GM23248 (cell line): ENCODE results near the gene CCR3. TPM values are rescaled to one million over a fixed set of nuclear protein-coding genes. Genes with fewer than 3 reads are reported as not detected.

Experiments
- DNase-seq: peaks from one replicate; pipeline ENCODE4 v3.0.0-alpha.2; 2015
- H2AFZ ChIP-seq: fragments of 200-600 bp; sonication (generic); 2 replicates; pipeline ENCODE4 v1.6.1; 2016; ENCODE audit warnings: antibody characterized with exemption
- H3F3A ChIP-seq: fragments of 200-600 bp; sonication (generic); 2 replicates; pipeline ENCODE4 v1.6.1; 2016; ENCODE audit warnings: mild to moderate bottlenecking, antibody characterized with exemption, mixed run types; ENCODE audit not compliant: insufficient read depth
- H3K27ac ChIP-seq: fragments of 200-600 bp; sonication (generic); 2 replicates; pipeline ENCODE4 v1.5.1; 2016; ENCODE audit warnings: mild to moderate bottlenecking
- H3K27me3 ChIP-seq: fragments of 200-600 bp; sonication (generic); replicated peaks from 2 replicates; pipeline ENCODE4 v1.6.1; 2016; ENCODE audit warnings: mild to moderate bottlenecking; ENCODE audit not compliant: insufficient read depth
- H3K36me3 ChIP-seq: fragments of 200-600 bp; sonication (generic); 2 replicates; pipeline ENCODE4 v1.6.1; 2016; ENCODE audit warnings: low read depth, mild to moderate bottlenecking
- H3K4me1 ChIP-seq: fragments of 200-600 bp; sonication (generic); 2 replicates; pipeline ENCODE4 v1.6.1; 2016; ENCODE audit warnings: mild to moderate bottlenecking; ENCODE audit not compliant: insufficient read depth
- H3K4me2 ChIP-seq: fragments of 200-600 bp; sonication (generic); one replicate; pipeline ENCODE4 v1.6.1; 2016; ENCODE audit warnings: mild to moderate bottlenecking; ENCODE audit not compliant: unreplicated experiment
- H3K4me3 ChIP-seq: fragments of 200-600 bp; sonication (generic); 2 replicates; pipeline ENCODE4 v1.5.1; 2016; ENCODE audit warnings: mild to moderate bottlenecking
- H3K79me2 ChIP-seq: fragments of 200-600 bp; sonication (generic); 2 replicates; pipeline ENCODE4 v1.6.1; 2016; ENCODE audit warnings: mild to moderate bottlenecking; ENCODE audit not compliant: insufficient read depth
- H3K9ac ChIP-seq: fragments of 200-600 bp; sonication (generic); 2 replicates; pipeline ENCODE4 v1.6.1; 2016; ENCODE audit warnings: mild to moderate bottlenecking
- H3K9me2 ChIP-seq: fragments of 200-600 bp; sonication (generic); 2 replicates; pipeline ENCODE4 v1.6.1; 2016; ENCODE audit warnings: mixed run types, mild to moderate bottlenecking, moderate library complexity; ENCODE audit not compliant: insufficient read depth
- H3K9me3 ChIP-seq: fragments of 200-600 bp; sonication (generic); one replicate; pipeline ENCODE4 v1.6.1; 2017; ENCODE audit warnings: low read depth
- H4K20me1 ChIP-seq: fragments of 200-600 bp; sonication (generic); 2 replicates; pipeline ENCODE4 v1.6.0; 2016; ENCODE audit not compliant: insufficient read depth
- EZH2 ChIP-seq: fragments of 200-600 bp; sonication (generic); IDR thresholded peaks from 2 replicates; pipeline ENCODE4 v1.6.1; 2018; ENCODE audit warnings: antibody characterized with exemption, mild to moderate bottlenecking; ENCODE audit not compliant: insufficient read depth, poor library complexity, severe bottlenecking
- EZH2phosphoT487 ChIP-seq: fragments of 200-600 bp; sonication (generic); IDR thresholded peaks from 2 replicates; pipeline ENCODE4 v1.6.1; 2018; ENCODE audit warnings: antibody characterized with exemption, moderate library complexity, mild to moderate bottlenecking, low read depth; ENCODE audit not compliant: insufficient read depth
- WGBS, 2 experiments: methylation state at CpG; one replicate each; pipeline ENCODE4 v1.1.6; 2015 to 2017; ENCODE audit warnings: low lambda C conversion rate in 2 of 2, low coverage in 1 of 2; ENCODE audit errors: missing lambda C conversion rate in 2 of 2; 5-methylcytosine and 5-hydroxymethylcytosine counted together
- in situ Hi-C: fragments of 300-500 bp; cut with MboI; formaldehyde crosslinking; loops from 2 replicates; pipeline ENCODE4 v1.15.0; 2020
- polyA plus RNA-seq: library from polyadenylated mRNA; unstranded; fragments of >200 nt; fragmentation: Nextera tagmentation; extraction: Ambion mirVana; gene quantifications from 2 replicates; pipeline ENCODE4 v1.2.1, GENCODE V29; 2016
- total RNA-seq: library from RNA; depleted of rRNA; stranded (reverse); fragments of >200 nt; shearing (Covaris generic); gene quantifications from 2 replicates; pipeline ENCODE4 v1.2.3, GENCODE V29; 2014

CCR3 gene
- total and polyA plus RNA-seq, 2 experiments from 2014 or later: not detected

- in situ Hi-C loops: no loop called here
- Histone ChIP-seq H3K27me3 (peaks cover 7% of the 10 kb centered on the region; the same call in 1 of the 2 replicates), H3K4me3 (no peak overlapping the region), H3F3A (no peaks in the 10 kb centered on the region), H3K4me1 (no peaks in the 10 kb centered on the region), H3K79me2 (no peaks in the 10 kb centered on the region), H3K27ac (no peak overlapping the region), H3K4me2 (no peak overlapping the region), H3K9ac (no peak overlapping the region), H4K20me1 (no peaks in the 10 kb centered on the region), H3K9me3 (no peaks in the 10 kb centered on the region), H3K9me2 (no peaks in the 10 kb centered on the region), H2AFZ (no peak overlapping the region), H3K36me3 (no peaks in the 10 kb centered on the region)
- no peak for DNase-seq
- 51 to 56% methylated on average over 6 of the region's 6 CpGs for WGBS, 2 experiments
- TF ChIP-seq EZH2: no peak
- TF ChIP-seq EZH2phosphoT487: no peak
These were observed 42.9 kb downstream of the CCR3 start for GRCh38 chr3:46284981-46285683.

GRCh38 chr3:46285931-46286619 lies 43.8 kb downstream of the CCR3 start:
- in situ Hi-C loops: no loop called here
- DNase-seq: no peak
- H3K4me1 ChIP-seq: no peaks in the 10 kb centered on the region
- no peaks in the 10 kb centered on the region for H4K20me1 ChIP-seq
- no peak overlapping the region for H3K27ac ChIP-seq
- no peaks in the 10 kb centered on the region for H3K79me2 ChIP-seq
- H3K36me3 ChIP-seq: no peaks in the 10 kb centered on the region
- H3K9me2 ChIP-seq: no peaks in the 10 kb centered on the region
- no peak overlapping the region for H3K4me3 ChIP-seq
- H3F3A ChIP-seq: no peaks in the 10 kb centered on the region
- no peaks in the 10 kb centered on the region for H3K9me3 ChIP-seq
- 50 to 56% methylated on average over 5 of the region's 5 CpGs for WGBS, 2 experiments
- H2AFZ ChIP-seq: no peak overlapping the region
- no peak for TF ChIP-seq EZH2
- TF ChIP-seq EZH2phosphoT487: no peak
- no peak overlapping the region for H3K4me2 ChIP-seq
- H3K9ac ChIP-seq: no peak overlapping the region
- H3K27me3 ChIP-seq: peaks cover 7% of the 10 kb centered on the region; the same call in 1 of the 2 replicates

GRCh38 chr3:46286947-46287565 lies 44.8 kb downstream of the CCR3 start:
- no peak overlapping the region for H3K4me2 ChIP-seq
- WGBS, 2 experiments: 47 to 49% methylated on average over 5 of the region's 5 CpGs
- no peak for DNase-seq
- no peak overlapping the region for H3K4me3 ChIP-seq
- in situ Hi-C loops: no loop called here
- H2AFZ ChIP-seq: no peak overlapping the region
- H3K4me1 ChIP-seq: no peaks in the 10 kb centered on the region
- no peaks in the 10 kb centered on the region for H3K79me2 ChIP-seq
- H3K36me3 ChIP-seq: no peaks in the 10 kb centered on the region
- H3K27ac ChIP-seq: no peak overlapping the region
- no peaks in the 10 kb centered on the region for H3F3A ChIP-seq
- TF ChIP-seq EZH2phosphoT487 (no peak), EZH2 (no peak)
- no peaks in the 10 kb centered on the region for H3K9me3 ChIP-seq
- peaks cover 9% of the 10 kb centered on the region; the same call in 1 of the 2 replicates for H3K27me3 ChIP-seq
- no peak overlapping the region for H3K9ac ChIP-seq
- no peaks in the 10 kb centered on the region for H3K9me2 ChIP-seq
- no peaks in the 10 kb centered on the region for H4K20me1 ChIP-seq

GRCh38 chr3:46289551-46289950 lies 47.3 kb downstream of the CCR3 start:
- Histone ChIP-seq H3F3A (no peaks in the 10 kb centered on the region), H3K4me2 (no peak overlapping the region), H2AFZ (no peak overlapping the region), H4K20me1 (no peaks in the 10 kb centered on the region), H3K9me2 (no peaks in the 10 kb centered on the region), H3K36me3 (no peaks in the 10 kb centered on the region), H3K9ac (no peak overlapping the region), H3K4me3 (no peak overlapping the region), H3K4me1 (no peaks in the 10 kb centered on the region), H3K27ac (no peak overlapping the region), H3K79me2 (no peaks in the 10 kb centered on the region), H3K27me3 (peaks cover 12% of the 10 kb centered on the region), H3K9me3 (no peaks in the 10 kb centered on the region)
- in situ Hi-C loops: no loop called here
- TF ChIP-seq EZH2phosphoT487: no peak
- no peak for TF ChIP-seq EZH2
- WGBS, 2 experiments: 65 to 84% methylated on average over 1 of the region's 1 CpG
- DNase-seq: no peak
